Adipose tissue (tissue), 3 donors: Measurements from ENCODE around the gene ASAP3. TPM values are rescaled to one million over a fixed set of nuclear protein-coding genes. Genes with fewer than 3 reads are reported as not detected.

ENCODE experiments used
- H3K27ac ChIP-seq: one replicate; pipeline ENCODE4 v1.5.1; 2013; ENCODE audit warnings: low read depth, low read length
- WGBS, 3 donors: extraction: QIAGEN DNeasy Blood & Tissue Kit; methylation state at CpG; one replicate each; pipeline ENCODE4 v1.1.7; 2013; 5-methylcytosine and 5-hydroxymethylcytosine counted together
- polyA plus RNA-seq, 3 donors: library from polyadenylated mRNA; stranded (reverse); fragments of 200-250 nt; gene quantifications; one replicate each; pipeline ENCODE4 v1.2.3, GENCODE V29; 2013
- donor health status: healthy with polysubstance abuse.
- donor health status: Bipolar disorder and iron deficiency.
- donor health status: healthy.

The ASAP3 gene
- polyA plus RNA-seq, 3 donors = 11.9 to 49.6 (median 19.4) TPM

- WGBS, 3 donors = 69 to 72% (median 71%) methylated on average over 46 to 49 of the region's 49 CpGs
- H3K27ac ChIP-seq = no peak overlapping the region
Measured at GRCh38 chr1:23436520-23437354, 47.2 kb downstream of the ASAP3 start.

GRCh38 chr1:23434260-23434775 is 49.7 kb downstream of the ASAP3 start:
- 78 to 87% (median 78%) methylated on average over 7 of the region's 7 CpGs for WGBS, 3 donors
- no peak overlapping the region for H3K27ac ChIP-seq

- no peak overlapping the region for H3K27ac ChIP-seq
- WGBS, 3 donors = 96 to 98% (median 97%) methylated on average over 10 of the region's 10 CpGs
Measured at GRCh38 chr1:23433122-23433521, 50.9 kb downstream of the ASAP3 start.

GRCh38 chr1:23431431-23431830 is 52.5 kb downstream of the ASAP3 start:
- 88 to 96% (median 96%) methylated on average over 5 of the region's 5 CpGs for WGBS, 3 donors
- no peak overlapping the region for H3K27ac ChIP-seq

GRCh38 chr1:23430803-23431202 is 53.2 kb downstream of the ASAP3 start:
- WGBS, 3 donors = 96 to 97% (median 96%) methylated on average over 12 of the region's 12 CpGs
- H3K27ac ChIP-seq = no peak overlapping the region

- H3K27ac ChIP-seq = no peak overlapping the region
- WGBS, 3 donors = 77 to 96% (median 82%) methylated on average over 2 of the region's 2 CpGs
Measured at GRCh38 chr1:23428136-23428905, 55.7 kb downstream of the ASAP3 start.

- no peak overlapping the region for H3K27ac ChIP-seq
- 96 to 100% (median 99%) methylated on average over 3 of the region's 3 CpGs for WGBS, 3 donors
Measured at GRCh38 chr1:23427550-23427949, 56.4 kb downstream of the ASAP3 start.

GRCh38 chr1:23426828-23427227 is 57.2 kb downstream of the ASAP3 start:
- WGBS, 3 donors = 60 to 81% (median 67%) methylated on average over 2 of the region's 2 CpGs
- H3K27ac ChIP-seq = no peak overlapping the region

- no peak overlapping the region for H3K27ac ChIP-seq
- 23 to 40% (median 28%) methylated on average over 5 of the region's 5 CpGs for WGBS, 3 donors
Measured at GRCh38 chr1:23425193-23425494, 58.8 kb downstream of the ASAP3 start.

- no peak within 1 kb of the TSS for H3K27ac ChIP-seq
- WGBS, 3 donors = 1 to 3% (median 2%) methylated on average over 58 to 84 of the region's 84 CpGs
Measured at GRCh38 chr1:23424293-23425192, 59.4 kb downstream of the ASAP3 start, which contains the start of gene TCEA3. TSS of gene TCEA3 (minus strand) at chr1:23424748. CDS start at chr1:23424633, 115 bp downstream.

- no peak overlapping the region for H3K27ac ChIP-seq
- 4 to 10% (median 7%) methylated on average over 25 to 46 of the region's 46 CpGs for WGBS, 3 donors
Measured at GRCh38 chr1:23423415-23424292, 60.3 kb downstream of the ASAP3 start.

- WGBS, 3 donors = 32 to 61% (median 57%) methylated on average over 6 of the region's 6 CpGs
- H3K27ac ChIP-seq = no peak overlapping the region
Measured at GRCh38 chr1:23422941-23423340, 61.0 kb downstream of the ASAP3 start.

GRCh38 chr1:23422241-23422877 is 61.6 kb downstream of the ASAP3 start:
- no peak overlapping the region for H3K27ac ChIP-seq
- 5 to 12% (median 10%) methylated on average over 15 of the region's 15 CpGs for WGBS, 3 donors

- WGBS, 3 donors = 24 to 54% (median 52%) methylated on average over 6 of the region's 6 CpGs
- H3K27ac ChIP-seq = no peak overlapping the region
Measured at GRCh38 chr1:23421753-23422240, 62.2 kb downstream of the ASAP3 start.

GRCh38 chr1:23421343-23421742 is 62.6 kb downstream of the ASAP3 start:
- H3K27ac ChIP-seq = no peak overlapping the region
- WGBS, 3 donors = 38 to 71% (median 71%) methylated on average over 3 of the region's 3 CpGs

GRCh38 chr1:23420778-23421177 is 63.2 kb downstream of the ASAP3 start:
- no peak overlapping the region for H3K27ac ChIP-seq
- 50 to 91% (median 72%) methylated on average over 3 of the region's 3 CpGs for WGBS, 3 donors

- WGBS, 3 donors = 70 to 87% (median 80%) methylated on average over 6 of the region's 6 CpGs
- no peak overlapping the region for H3K27ac ChIP-seq
Measured at GRCh38 chr1:23419180-23419579, 64.8 kb downstream of the ASAP3 start.
